ENCODE data around the gene HTR4.

Gene HTR4

DNA sequence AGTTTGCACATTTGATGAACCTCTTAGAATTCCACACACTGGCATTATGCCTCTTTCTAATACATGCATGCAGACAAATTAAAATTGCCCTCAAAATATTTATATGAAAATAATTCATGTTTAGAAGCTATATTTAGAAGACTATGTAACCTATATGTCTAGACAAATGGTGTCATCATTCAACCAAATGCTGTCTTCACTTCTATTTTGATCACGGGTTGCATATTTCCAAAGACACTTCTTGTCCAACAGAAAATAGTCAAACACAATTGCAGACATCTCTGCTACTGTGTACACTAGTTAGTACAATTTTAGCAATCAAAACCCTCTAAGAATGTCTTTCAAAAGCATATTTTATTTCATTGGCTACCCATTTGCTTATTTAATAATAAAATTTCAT is 156.6 kb downstream of the HTR4 start:
- no peaks in the 10 kb centered on the region for H3K9me3 ChIP-seq (ENCODE audit: control extremely low read depth in 1 of 5, control insufficient read depth in 4 of 5, insufficient read depth in 2 of 5, low read depth in 1 of 5, low read length in 4 of 5)
- no peaks in the 10 kb centered on the region for H3K36me3 ChIP-seq (ENCODE audit: control insufficient read depth in 4 of 4, insufficient read depth in 4 of 4, low read length in 3 of 4)
- no peak overlapping the region for H3K27ac ChIP-seq (ENCODE audit: insufficient read depth in 1 of 2, low read depth in 1 of 2, low read length in 2 of 2, poor library complexity in 1 of 2, severe bottlenecking in 2 of 2)
- no peaks in the 10 kb centered on the region for H3K4me1 ChIP-seq (ENCODE audit: control extremely low read depth in 1 of 4, control insufficient read depth in 4 of 4, insufficient read depth in 4 of 4, low read length in 3 of 4)
- H3K4me3 ChIP-seq (ENCODE audit: control insufficient read depth in 1 of 7, extremely low read depth in 1 of 7, insufficient read depth in 4 of 7, low read depth in 2 of 7, low read length in 6 of 7) = no peak overlapping the region
- no peak for DNase-seq
- CTCF ChIA-PET = no interaction called here
- peaks cover 0 to 6% (median 0%) of the 10 kb centered on the region in 5 experiments for H3K27me3 ChIP-seq (replicated peaks in 2 of 5; ENCODE audit: control insufficient read depth in 4 of 5, insufficient read depth in 5 of 5, low read length in 4 of 5)
- POLR2A ChIA-PET = no interaction called here
- WGBS (ENCODE audit: insufficient coverage) = no CpG with 5 or more reads among the region's 1 CpG

DNA sequence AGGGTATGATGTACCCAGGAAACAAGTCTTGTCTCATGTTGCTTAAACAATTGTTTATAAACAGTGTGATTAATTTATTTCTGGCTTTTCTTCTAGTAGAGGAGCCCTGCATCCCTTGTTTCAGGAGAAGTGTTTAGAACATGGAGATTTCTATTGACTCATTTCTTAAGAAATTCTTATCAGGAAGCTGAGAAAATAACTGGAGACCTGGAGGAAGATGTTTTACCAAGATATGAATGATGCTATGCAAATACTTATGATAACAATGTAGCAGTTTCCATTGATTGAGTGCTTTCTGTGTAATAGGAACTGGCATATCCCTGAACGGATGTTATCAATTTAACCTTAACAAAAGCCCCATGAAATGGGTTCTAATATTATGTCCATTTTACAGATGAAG is 162.0 kb downstream of the HTR4 start:
- POLR2A ChIA-PET = no interaction called here
- Histone ChIP-seq H3K36me3 (ENCODE audit: control insufficient read depth in 4 of 4, insufficient read depth in 4 of 4, low read length in 3 of 4) (no peaks in the 10 kb centered on the region), H3K9me3 (ENCODE audit: control extremely low read depth in 1 of 5, control insufficient read depth in 4 of 5, insufficient read depth in 2 of 5, low read depth in 1 of 5, low read length in 4 of 5) (no peaks in the 10 kb centered on the region), H3K27ac (ENCODE audit: insufficient read depth in 1 of 2, low read depth in 1 of 2, low read length in 2 of 2, poor library complexity in 1 of 2, severe bottlenecking in 2 of 2) (no peak overlapping the region), H3K4me1 (ENCODE audit: control extremely low read depth in 1 of 4, control insufficient read depth in 4 of 4, insufficient read depth in 4 of 4, low read length in 3 of 4) (peaks cover 0 to 11% (median 4%) of the 10 kb centered on the region in 4 experiments), H3K27me3 (replicated peaks in 2 of 5; ENCODE audit: control insufficient read depth in 4 of 5, insufficient read depth in 5 of 5, low read length in 4 of 5) (peaks cover 0 to 10% (median 0%) of the 10 kb centered on the region in 5 experiments), H3K4me3 (ENCODE audit: control insufficient read depth in 1 of 7, extremely low read depth in 1 of 7, insufficient read depth in 4 of 7, low read depth in 2 of 7, low read length in 6 of 7) (no peak overlapping the region)
- CTCF ChIA-PET = interaction anchor here (0.9 to 1.2 kb wide), 2 partner anchors 9 to 13 kb away, joined by 3 read pairs; no protein-coding TSS in a partner anchor
- no CpG with 5 or more reads among the region's 1 CpG for WGBS (ENCODE audit: insufficient coverage)
- DNase-seq = no peak

DNA sequence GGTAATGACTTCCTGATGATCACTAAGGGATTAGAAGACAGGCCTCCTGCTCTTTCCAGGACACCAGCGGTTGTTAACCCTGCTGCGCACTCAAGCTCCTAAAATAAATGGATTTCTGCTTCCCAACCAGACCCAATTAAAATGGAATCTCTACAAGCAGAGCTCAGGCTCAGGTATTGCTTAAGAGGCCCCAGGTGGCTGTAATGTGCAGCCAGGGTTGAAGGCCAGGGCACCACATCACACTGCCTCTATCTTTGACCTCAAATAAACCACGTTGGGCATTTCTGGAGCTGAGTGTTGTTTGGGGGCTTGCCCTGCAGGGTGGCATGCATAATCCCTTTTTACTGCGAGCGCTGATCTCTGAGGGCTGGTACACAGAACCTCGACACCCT is 162.5 kb downstream of the HTR4 start:
- Histone ChIP-seq H3K4me1 (ENCODE audit: control extremely low read depth in 1 of 4, control insufficient read depth in 4 of 4, insufficient read depth in 4 of 4, low read length in 3 of 4) (peaks cover 0 to 11% (median 4%) of the 10 kb centered on the region in 4 experiments), H3K4me3 (ENCODE audit: control insufficient read depth in 1 of 7, extremely low read depth in 1 of 7, insufficient read depth in 4 of 7, low read depth in 2 of 7, low read length in 6 of 7) (no peak overlapping the region), H3K27ac (ENCODE audit: insufficient read depth in 1 of 2, low read depth in 1 of 2, low read length in 2 of 2, poor library complexity in 1 of 2, severe bottlenecking in 2 of 2) (no peak overlapping the region), H3K36me3 (ENCODE audit: control insufficient read depth in 4 of 4, insufficient read depth in 4 of 4, low read length in 3 of 4) (no peaks in the 10 kb centered on the region), H3K27me3 (replicated peaks in 2 of 5; ENCODE audit: control insufficient read depth in 4 of 5, insufficient read depth in 5 of 5, low read length in 4 of 5) (peaks cover 0 to 10% (median 0%) of the 10 kb centered on the region in 5 experiments), H3K9me3 (ENCODE audit: control extremely low read depth in 1 of 5, control insufficient read depth in 4 of 5, insufficient read depth in 2 of 5, low read depth in 1 of 5, low read length in 4 of 5) (no peaks in the 10 kb centered on the region)
- POLR2A ChIA-PET = no interaction called here
- CTCF ChIA-PET = no interaction called here
- WGBS (ENCODE audit: insufficient coverage) = 82% methylated on average over 3 of the region's 6 CpGs
- DNase-seq = no peak

DNA sequence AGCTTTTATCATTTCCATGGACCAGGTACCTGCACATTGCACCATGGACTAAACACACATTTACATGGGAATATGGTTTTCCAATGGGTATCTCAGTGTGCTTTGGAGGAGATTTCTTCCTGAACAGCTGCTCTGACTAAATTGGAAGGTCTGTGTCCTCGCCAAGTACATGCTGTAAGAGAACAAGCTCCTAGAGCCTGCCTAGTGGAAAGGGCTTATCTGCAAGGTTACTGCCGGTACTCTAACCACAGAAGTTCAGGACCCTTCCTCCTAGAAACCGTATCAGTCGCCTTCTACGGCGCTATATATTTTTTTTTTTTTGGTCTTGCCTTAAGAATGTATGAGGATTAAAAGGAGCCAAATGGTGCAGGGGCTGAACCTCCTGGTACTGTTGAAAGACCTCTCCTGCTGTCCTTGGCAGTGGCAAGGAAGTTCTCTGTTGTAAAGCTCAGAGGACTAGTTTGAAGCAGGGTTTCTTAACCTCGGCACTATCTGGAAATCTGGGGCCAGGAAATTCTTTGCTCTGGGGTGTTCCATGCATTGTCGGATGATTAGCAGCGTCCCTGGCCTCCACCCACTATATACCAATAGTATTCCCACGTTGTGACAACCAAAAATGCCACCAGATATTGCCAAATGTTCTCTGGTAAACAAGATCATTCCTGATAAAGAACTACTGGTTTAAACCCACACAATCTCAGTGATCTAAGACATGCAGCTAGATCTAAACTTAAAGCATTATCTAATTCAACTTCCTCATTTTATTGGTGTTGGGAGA is 163.1 kb downstream of the HTR4 start:
- H3K27ac ChIP-seq (ENCODE audit: insufficient read depth in 1 of 2, low read depth in 1 of 2, low read length in 2 of 2, poor library complexity in 1 of 2, severe bottlenecking in 2 of 2) = no peak overlapping the region
- H3K27me3 ChIP-seq (replicated peaks in 2 of 5; ENCODE audit: control insufficient read depth in 4 of 5, insufficient read depth in 5 of 5, low read length in 4 of 5) = peaks cover 0 to 12% (median 0%) of the 10 kb centered on the region in 5 experiments
- ChIA-PET CTCF (no interaction called here), POLR2A (no interaction called here)
- H3K4me1 ChIP-seq (ENCODE audit: control extremely low read depth in 1 of 4, control insufficient read depth in 4 of 4, insufficient read depth in 4 of 4, low read length in 3 of 4) = peaks cover 0 to 11% (median 4%) of the 10 kb centered on the region in 4 experiments
- peak in 2 of 3 donors; percentile 24 to 43 for DNase-seq
- WGBS (ENCODE audit: insufficient coverage) = 27% methylated on average over 5 of the region's 10 CpGs
- no peaks in the 10 kb centered on the region for H3K9me3 ChIP-seq (ENCODE audit: control extremely low read depth in 1 of 5, control insufficient read depth in 4 of 5, insufficient read depth in 2 of 5, low read depth in 1 of 5, low read length in 4 of 5)
- no peaks in the 10 kb centered on the region for H3K36me3 ChIP-seq (ENCODE audit: control insufficient read depth in 4 of 4, insufficient read depth in 4 of 4, low read length in 3 of 4)
- H3K4me3 ChIP-seq (ENCODE audit: control insufficient read depth in 1 of 7, extremely low read depth in 1 of 7, insufficient read depth in 4 of 7, low read depth in 2 of 7, low read length in 6 of 7) = no peak overlapping the region

DNA sequence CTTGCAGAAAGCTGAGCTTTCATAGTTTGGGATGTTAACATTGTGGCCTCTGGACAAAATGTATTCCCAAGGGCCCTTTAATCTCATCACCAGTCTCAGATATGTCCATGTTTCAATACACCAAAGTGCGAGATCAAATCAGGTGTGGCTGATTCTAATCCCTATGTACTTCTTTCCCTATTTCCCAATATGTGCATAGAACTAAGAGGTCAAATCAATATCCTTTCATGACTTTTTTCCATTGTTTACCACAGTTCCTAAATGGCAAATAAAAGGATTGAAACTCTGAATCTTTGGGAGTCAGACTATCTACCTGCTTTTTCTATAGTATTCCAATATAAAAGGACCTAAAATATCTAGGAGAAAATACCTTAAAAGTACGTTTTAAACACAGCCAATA is 165.6 kb downstream of the HTR4 start:
- WGBS (ENCODE audit: insufficient coverage) = 75% methylated on average over 1 of the region's 2 CpGs
- Histone ChIP-seq H3K9me3 (ENCODE audit: control extremely low read depth in 1 of 5, control insufficient read depth in 4 of 5, insufficient read depth in 2 of 5, low read depth in 1 of 5, low read length in 4 of 5) (no peaks in the 10 kb centered on the region), H3K4me3 (ENCODE audit: control insufficient read depth in 1 of 7, extremely low read depth in 1 of 7, insufficient read depth in 4 of 7, low read depth in 2 of 7, low read length in 6 of 7) (no peak overlapping the region), H3K27ac (ENCODE audit: insufficient read depth in 1 of 2, low read depth in 1 of 2, low read length in 2 of 2, poor library complexity in 1 of 2, severe bottlenecking in 2 of 2) (no peak overlapping the region), H3K4me1 (ENCODE audit: control extremely low read depth in 1 of 4, control insufficient read depth in 4 of 4, insufficient read depth in 4 of 4, low read length in 3 of 4) (peaks cover 0 to 11% (median 4%) of the 10 kb centered on the region in 4 experiments), H3K36me3 (ENCODE audit: control insufficient read depth in 4 of 4, insufficient read depth in 4 of 4, low read length in 3 of 4) (no peaks in the 10 kb centered on the region), H3K27me3 (replicated peaks in 2 of 5; ENCODE audit: control insufficient read depth in 4 of 5, insufficient read depth in 5 of 5, low read length in 4 of 5) (peaks cover 0 to 17% (median 0%) of the 10 kb centered on the region in 5 experiments)
- POLR2A ChIA-PET = no interaction called here
- no peak for DNase-seq
- CTCF ChIA-PET = no interaction called here

DNA sequence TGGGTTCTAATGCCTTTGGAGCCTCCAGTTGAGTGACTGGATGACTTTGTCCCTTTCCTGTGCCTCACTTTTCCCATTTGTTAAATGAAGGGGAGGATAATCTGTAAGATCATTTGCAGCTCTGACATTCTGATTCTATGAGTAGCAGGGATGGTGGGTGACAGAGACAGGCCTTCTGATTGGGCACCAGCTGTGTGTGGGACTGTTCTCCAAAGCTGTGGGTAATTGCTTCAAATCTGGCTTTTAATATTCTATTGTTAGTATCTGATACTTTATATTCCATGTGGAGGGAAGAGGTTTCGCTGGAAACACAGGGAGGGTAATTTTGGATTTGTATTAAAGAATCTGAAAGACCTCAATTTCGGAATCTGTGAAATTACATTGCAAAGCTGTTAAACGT is 167.9 kb downstream of the HTR4 start:
- Histone ChIP-seq H3K9me3 (ENCODE audit: control extremely low read depth in 1 of 5, control insufficient read depth in 4 of 5, insufficient read depth in 2 of 5, low read depth in 1 of 5, low read length in 4 of 5) (no peaks in the 10 kb centered on the region), H3K4me1 (ENCODE audit: control extremely low read depth in 1 of 4, control insufficient read depth in 4 of 4, insufficient read depth in 4 of 4, low read length in 3 of 4) (peaks cover 0 to 9% (median 3%) of the 10 kb centered on the region in 4 experiments), H3K27me3 (replicated peaks in 2 of 5; ENCODE audit: control insufficient read depth in 4 of 5, insufficient read depth in 5 of 5, low read length in 4 of 5) (peaks cover 0 to 17% (median 4%) of the 10 kb centered on the region in 5 experiments), H3K27ac (ENCODE audit: insufficient read depth in 1 of 2, low read depth in 1 of 2, low read length in 2 of 2, poor library complexity in 1 of 2, severe bottlenecking in 2 of 2) (no peak overlapping the region), H3K4me3 (ENCODE audit: control insufficient read depth in 1 of 7, extremely low read depth in 1 of 7, insufficient read depth in 4 of 7, low read depth in 2 of 7, low read length in 6 of 7) (no peak overlapping the region), H3K36me3 (ENCODE audit: control insufficient read depth in 4 of 4, insufficient read depth in 4 of 4, low read length in 3 of 4) (no peaks in the 10 kb centered on the region)
- CTCF ChIA-PET = interaction anchor here (1.6 kb wide), 1 partner anchor 154 kb away, joined by 3 read pairs; no protein-coding TSS in a partner anchor
- 94% methylated on average over 2 of the region's 3 CpGs for WGBS (ENCODE audit: insufficient coverage)
- POLR2A ChIA-PET = no interaction called here
- no peak for DNase-seq

DNA sequence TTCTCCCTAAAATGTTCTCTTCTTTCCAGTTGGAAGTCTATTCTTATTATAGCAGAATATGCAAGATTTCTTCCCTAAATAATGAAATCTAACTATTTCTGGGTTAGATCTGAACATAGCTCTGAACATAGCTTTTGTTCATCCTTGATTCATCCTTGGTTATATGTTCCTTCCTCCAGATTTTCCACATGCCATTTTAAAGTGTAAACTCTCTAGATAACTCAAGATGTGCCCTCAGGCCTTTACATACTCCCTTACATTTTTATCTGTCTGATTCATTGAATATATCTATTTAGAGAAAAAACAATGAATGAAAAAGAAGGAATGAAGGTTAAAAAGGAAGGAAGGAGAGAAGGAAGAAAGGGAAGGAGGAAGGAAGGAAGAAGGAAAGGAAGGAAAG is 169.7 kb downstream of the HTR4 start:
- peaks cover 0 to 15% (median 4%) of the 10 kb centered on the region in 5 experiments for H3K27me3 ChIP-seq (replicated peaks in 2 of 5; ENCODE audit: control insufficient read depth in 4 of 5, insufficient read depth in 5 of 5, low read length in 4 of 5)
- H3K4me3 ChIP-seq (ENCODE audit: control insufficient read depth in 1 of 7, extremely low read depth in 1 of 7, insufficient read depth in 4 of 7, low read depth in 2 of 7, low read length in 6 of 7) = no peak overlapping the region
- peaks cover 0 to 2% (median 0%) of the 10 kb centered on the region in 4 experiments for H3K4me1 ChIP-seq (ENCODE audit: control extremely low read depth in 1 of 4, control insufficient read depth in 4 of 4, insufficient read depth in 4 of 4, low read length in 3 of 4)
- no peaks in the 10 kb centered on the region for H3K9me3 ChIP-seq (ENCODE audit: control extremely low read depth in 1 of 5, control insufficient read depth in 4 of 5, insufficient read depth in 2 of 5, low read depth in 1 of 5, low read length in 4 of 5)
- H3K27ac ChIP-seq (ENCODE audit: insufficient read depth in 1 of 2, low read depth in 1 of 2, low read length in 2 of 2, poor library complexity in 1 of 2, severe bottlenecking in 2 of 2) = no peak overlapping the region
- ChIA-PET POLR2A (interaction anchor here (0.6 kb wide), 1 partner anchor 159 kb away, joined by 3 read pairs; no protein-coding TSS in a partner anchor), CTCF (interaction anchor here (1.1 to 1.8 kb wide), 5 partner anchors 9 to 246 kb away, joined by 3 to 8 read pairs (median 4); no protein-coding TSS in a partner anchor)
- H3K36me3 ChIP-seq (ENCODE audit: control insufficient read depth in 4 of 4, insufficient read depth in 4 of 4, low read length in 3 of 4) = no peaks in the 10 kb centered on the region
- no peak for DNase-seq
